GM12878 (cell line): ENCODE results near the gene PPP2R3C. TPM values are rescaled to one million over a fixed set of nuclear protein-coding genes. Genes with fewer than 3 reads are reported as not detected.
"Not testable (repeated sequence)": the region's sequence is repeated elsewhere in the genome, so short reads cannot be mapped to it uniquely, and the experiment has no call there.

Experiments
- ATAC-seq: fragments of 200-7000 bp; cut with Tn5 transposase; 3 replicates; pipeline ENCODE4 v1.9.1; 2020; ENCODE audit warnings: mild to moderate bottlenecking, moderate library complexity
- BruUV-seq: library from RNA; stranded (reverse); fragments of 400-500 nt; replicated peaks from 2 replicates; lab custom pipeline; 2021; lab: Mats Ljungman, UMichigan
- CTCF ChIA-PET: fragments of 300-600 bp; sonication (Branson Sonifier 250); formaldehyde crosslinking; extraction: SDS; loops from one replicate; lab custom pipeline; 2021; ENCODE audit warnings: inconsistent platforms; lab: Yijun Ruan, JAX
- POLR2A ChIA-PET: fragments of 350-600 bp; formaldehyde crosslinking; extraction: SDS; loops from one replicate; lab custom pipeline; 2021; ENCODE audit warnings: inconsistent platforms; lab: Charles Lee
- RAD21 ChIA-PET: fragments of 300-600 bp; sonication (Branson Sonifier 250); formaldehyde crosslinking; loops from one replicate; lab custom pipeline; 2023; ENCODE audit warnings: antibody characterized with exemption; ENCODE audit not compliant: unreplicated experiment; lab: Charles Lee
- SMC1A ChIA-PET: fragments of 300-600 bp; sonication (Branson Sonifier 250); formaldehyde crosslinking; loops from one replicate; lab custom pipeline; 2023; ENCODE audit not compliant: unreplicated experiment, uncharacterized antibody; lab: Charles Lee
- DNase-seq: peaks from one replicate; pipeline ENCODE4 v3.0.0-alpha.2; 2011; ENCODE audit warnings: low read depth, low spot score
- FAIRE-seq: peaks from 3 replicates; lab custom pipeline; 2011; peaks lifted over from hg19 to GRCh38; lab: Jason Lieb, UNC
- H2AFZ ChIP-seq: 2 replicates; pipeline ENCODE4 v1.6.0; 2011; ENCODE audit warnings: low read depth, low read length, control low read depth; ENCODE audit not compliant: control insufficient read depth
- H3K27ac ChIP-seq: 2 replicates; pipeline ENCODE4 v1.5.1; 2011; ENCODE audit warnings: control low read depth; ENCODE audit not compliant: control insufficient read depth, insufficient read depth
- H3K27me3 ChIP-seq, 2 experiments: replicated peaks in 1 of 2; 2 replicates each; pipeline versions ENCODE4 v1.6.0 to v1.6.1; 2011; ENCODE audit warnings: low read length in 1 of 2; ENCODE audit not compliant: control insufficient read depth in 2 of 2, insufficient read depth in 2 of 2
- H3K36me3 ChIP-seq, 2 experiments: 2 replicates each; pipeline ENCODE4 v1.5.1; 2011; ENCODE audit warnings: low read length in 1 of 2; ENCODE audit not compliant: control insufficient read depth in 2 of 2, insufficient read depth in 2 of 2
- H3K4me1 ChIP-seq: 2 replicates; pipeline ENCODE4 v1.6.1; 2011; ENCODE audit warnings: mild to moderate bottlenecking, low read length, moderate library complexity, mixed read lengths; ENCODE audit not compliant: control insufficient read depth, insufficient read depth
- H3K4me2 ChIP-seq: 2 replicates; pipeline ENCODE4 v1.6.0; 2011; ENCODE audit warnings: control low read depth; ENCODE audit not compliant: control insufficient read depth, insufficient read depth
- H3K4me3 ChIP-seq: fragments of 200-600 bp; sonication (generic); 2 replicates; pipeline ENCODE4 v1.5.1; 2016
- H3K79me2 ChIP-seq: 2 replicates; pipeline ENCODE4 v1.6.0; 2011; ENCODE audit warnings: low read length; ENCODE audit not compliant: control insufficient read depth, insufficient read depth
- H3K9ac ChIP-seq: 2 replicates; pipeline ENCODE4 v1.8.0; 2011; ENCODE audit warnings: low read length, control low read depth, mixed read lengths; ENCODE audit not compliant: control insufficient read depth, insufficient read depth
- H3K9me3 ChIP-seq: replicated peaks from 3 replicates; pipeline ENCODE4 v1.5.1; 2011; ENCODE audit warnings: mild to moderate bottlenecking, low read length; ENCODE audit not compliant: control insufficient read depth, insufficient read depth
- H4K20me1 ChIP-seq: 2 replicates; pipeline ENCODE4 v1.6.0; 2011; ENCODE audit not compliant: control insufficient read depth, insufficient read depth
- ATF3 ChIP-seq: IDR thresholded peaks from 2 replicates; pipeline ENCODE4 v1.6.1; 2011; ENCODE audit warnings: low read depth, mild to moderate bottlenecking, low read length, moderate library complexity, borderline replicate concordance; ENCODE audit errors: extremely low read depth
- CEBPB ChIP-seq, 2 experiments: fragments of 150-350 bp in 1 of 2; IDR thresholded peaks; 2 replicates each; pipeline ENCODE4 v1.6.1; 2012 to 2014; ENCODE audit warnings: low read depth in 2 of 2, low read length in 2 of 2, borderline replicate concordance in 1 of 2, inconsistent platforms in 1 of 2
- CEBPZ ChIP-seq: fragments of 150-350 bp; IDR thresholded peaks from 2 replicates; pipeline ENCODE4 v1.6.1; 2016; ENCODE audit warnings: low read depth, low read length
- CREB1 ChIP-seq: IDR thresholded peaks from 2 replicates; pipeline ENCODE4 v1.6.1; 2012; ENCODE audit warnings: low read depth, mild to moderate bottlenecking, inconsistent platforms
- EED ChIP-seq: sonication (generic); IDR thresholded peaks from 2 replicates; pipeline ENCODE4 v1.6.1; 2016; ENCODE audit warnings: antibody characterized with exemption, low read depth
- EGR1 ChIP-seq, 2 experiments: IDR thresholded peaks; 1 replicate in 1 of 2; 2 replicates in 1 of 2; pipeline ENCODE4 v1.6.1; 2011 to 2012; ENCODE audit warnings: low read depth in 2 of 2, low read length in 2 of 2, borderline replicate concordance in 1 of 2, mild to moderate bottlenecking in 1 of 2, moderate library complexity in 1 of 2
- HDGF ChIP-seq: fragments of 450-650 bp; IDR thresholded peaks from 2 replicates; pipeline ENCODE4 v1.6.1; 2016; ENCODE audit warnings: antibody characterized with exemption
- SPI1 ChIP-seq: IDR thresholded peaks from 2 replicates; pipeline ENCODE4 v1.6.1; 2011; ENCODE audit warnings: low read depth, mild to moderate bottlenecking, low read length, moderate library complexity, borderline replicate concordance; ENCODE audit not compliant: insufficient read depth
- SREBF2 ChIP-seq: IDR thresholded peaks from 2 replicates; pipeline ENCODE4 v1.6.1; 2012; ENCODE audit warnings: mild to moderate bottlenecking, low read length
- SRF ChIP-seq, 2 experiments: IDR thresholded peaks; 2 replicates each; pipeline ENCODE4 v1.6.1; 2011; ENCODE audit warnings: low read depth in 2 of 2, low read length in 2 of 2, mild to moderate bottlenecking in 1 of 2, moderate library complexity in 1 of 2
- ZNF622 ChIP-seq: fragments of 450-650 bp; IDR thresholded peaks from 2 replicates; pipeline ENCODE4 v1.6.1; 2017; ENCODE audit warnings: mild to moderate bottlenecking, inconsistent platforms
- WGBS: methylation state at CpG from one replicate; pipeline ENCODE4 v1.1.6; 2016; ENCODE audit warnings: low lambda C conversion rate; ENCODE audit not compliant: insufficient replicate concordance, insufficient coverage; ENCODE audit errors: missing lambda C conversion rate; 5-methylcytosine and 5-hydroxymethylcytosine counted together
- in situ Hi-C: fragments of 300-500 bp; cut with MboI; formaldehyde crosslinking; loops from 9 replicates; pipeline ENCODE4 v1.14.3; 2018; ENCODE audit warnings: mixed read lengths
- intact Hi-C: fragments of 100-400 bp; cut with micrococcal nuclease; formaldehyde crosslinking; loops from one replicate; pipeline ENCODE4 v1.14.2; 2022; ENCODE audit not compliant: unreplicated experiment
- polyA plus RNA-seq, 11 experiments: library from polyadenylated mRNA; depleted of rRNA in 4 of 11; unstranded in 6 of 11; stranded (reverse) in 5 of 11; fragments of >200 nt; fragmentation: Nextera tagmentation in 4 of 11; fragmentation: Illumina TruSeq in 1 of 11; extraction: Ambion mirVana in 4 of 11; extraction: Trizol in 1 of 11; gene quantifications; 1 replicate in 1 of 11; 2 replicates in 10 of 11; pipeline versions ENCODE4 v1.2.1 to v1.2.3, GENCODE V29; 2011 to 2016; ENCODE audit warnings: inconsistent platforms in 2 of 11, missing spikeins in 2 of 11, low read depth in 1 of 11
- total RNA-seq, 4 experiments: library from RNA; depleted of rRNA in 3 of 4; stranded (reverse); fragments of >200 nt in 3 of 4; fragmentation: Illumina TruSeq in 1 of 4; extraction: Trizol in 1 of 4; gene quantifications; 2 replicates each; pipeline versions ENCODE4 v1.2.1 to v1.2.3, GENCODE V29; 2013 to 2021

PPP2R3C gene
- total and polyA plus RNA-seq, 10 of the 15 experiments (the other 5 are each of a cell fraction or from before 2014, with no cell fraction given), result 27.6 to 80.5 (median 42.9) TPM

- TF ChIP-seq ATF3 (no peak), CEBPZ (no peak), SPI1 (no peak), CREB1 (no peak), HDGF (no peak), SRF (IDR thresholded peaks at IDR 0.05; ENCODE audit: low read depth in 2 of 2, low read length in 2 of 2) (no peak), EGR1 (IDR thresholded peaks at IDR 0.05; ENCODE audit: borderline replicate concordance in 1 of 2, low read depth in 2 of 2, low read length in 2 of 2) (no peak), ZNF622 (no peak), CEBPB (IDR thresholded peaks at IDR 0.05; ENCODE audit: borderline replicate concordance in 1 of 2, low read depth in 2 of 2, low read length in 2 of 2) (no peak), EED (no peak), SREBF2 (no peak)
- TF ChIP-seq, all 136 proteins: peak for 0
Observed at GRCh38 chr14:35068238-35069012, 53.4 kb downstream of the PPP2R3C start (continued).

GRCh38 chr14:35065731-35066130 lies 56.1 kb downstream of the PPP2R3C start:
- in situ Hi-C loops, H3K27ac ChIP-seq, H3K9me3 ChIP-seq, H3K4me3 ChIP-seq, H3K27me3 ChIP-seq, H3K9ac ChIP-seq, SMC1A ChIA-PET, ATAC-seq, H4K20me1 ChIP-seq, BruUV-seq, FAIRE-seq, intact Hi-C loops, H3K79me2 ChIP-seq, DNase-seq, RAD21 ChIA-PET, H3K4me1 ChIP-seq, H3K36me3 ChIP-seq, H3K4me2 ChIP-seq, H2AFZ ChIP-seq: not testable (repeated sequence)
- WGBS, result 97% methylated on average over 5 of the region's 5 CpGs
- ChIA-PET CTCF (interaction anchor here (0.6 kb wide), 1 partner anchor 492 kb away, joined by 3 read pairs; no protein-coding TSS in a partner anchor), POLR2A (interaction anchor here (0.6 to 0.9 kb wide), 2 partner anchors 20 to 29 kb away, joined by 3 to 7 read pairs; partner anchors contain the start of gene FAM177A1)
